Cardiac muscle cell (in vitro differentiated cells and primary cell): ENCODE results near the gene FGF22. TPM values are rescaled to one million over a fixed set of nuclear protein-coding genes. Genes with fewer than 3 reads are reported as not detected.

Experiments
- DNase-seq, 2 donors: peaks; one replicate each; pipeline versions ENCODE4 v3.0.0 to v3.0.0-alpha.2; 2010 to 2017; ENCODE audit warnings: low read depth in 1 of 2, low spot score in 1 of 2
- H3K27ac ChIP-seq: fragments of 200-600 bp; sonication (generic); 2 replicates; pipeline ENCODE4 v1.5.1; 2016
- H3K27me3 ChIP-seq: fragments of 200-600 bp; sonication (generic); 2 replicates; pipeline ENCODE4 v1.6.0; 2016; ENCODE audit warnings: control low read depth
- H3K36me3 ChIP-seq: fragments of 200-600 bp; sonication (generic); 2 replicates; pipeline ENCODE4 v1.5.1; 2016; ENCODE audit warnings: control low read depth
- H3K4me1 ChIP-seq: fragments of 200-600 bp; sonication (generic); 2 replicates; pipeline ENCODE4 v1.8.1; 2017; ENCODE audit warnings: low read depth, mild to moderate bottlenecking, mixed run types
- H3K4me3 ChIP-seq: fragments of 200-600 bp; sonication (generic); 2 replicates; pipeline ENCODE4 v1.5.1; 2016; ENCODE audit warnings: mild to moderate bottlenecking
- H3K9me3 ChIP-seq: fragments of 200-600 bp; sonication (generic); 2 replicates; pipeline ENCODE4 v1.5.1; 2017; ENCODE audit warnings: low read depth, mild to moderate bottlenecking, control low read depth
- CTCF ChIP-seq: IDR thresholded peaks from 2 replicates; pipeline ENCODE4 v1.5.1; 2012; ENCODE audit warnings: low read depth, mild to moderate bottlenecking, low read length
- polyA plus RNA-seq: library from polyadenylated mRNA; unstranded; fragments of >200 nt; fragmentation: Nextera tagmentation; extraction: Ambion mirVana; gene quantifications from 2 replicates; pipeline ENCODE4 v1.2.1, GENCODE V29; 2016
- total RNA-seq: library from RNA; depleted of rRNA; stranded (reverse); fragments of >200 nt; gene quantifications from 2 replicates; pipeline ENCODE4 v1.2.3, GENCODE V29; 2016

FGF22 gene
- total and polyA plus RNA-seq, 2 experiments from 2014 or later = 0.92 TPM; not detected in 1

GRCh38 chr19:670609-671075 is 31.0 kb downstream of the FGF22 start:
- no peak for DNase-seq
- Histone ChIP-seq H3K9me3 (no peaks in the 10 kb centered on the region), H3K4me3 (no peak overlapping the region), H3K4me1 (peaks cover 4% of the 10 kb centered on the region), H3K27me3 (no peaks in the 10 kb centered on the region), H3K36me3 (no peaks in the 10 kb centered on the region), H3K27ac (no peak overlapping the region)
- TF ChIP-seq CTCF = peak; percentile 4

- no peak for TF ChIP-seq CTCF
- no peaks in the 10 kb centered on the region for H3K9me3 ChIP-seq
- no peaks in the 10 kb centered on the region for H3K27me3 ChIP-seq
- H3K36me3 ChIP-seq = no peaks in the 10 kb centered on the region
- no peak for DNase-seq
- no peak overlapping the region for H3K27ac ChIP-seq
- H3K4me1 ChIP-seq = peaks cover 7% of the 10 kb centered on the region
- no peak overlapping the region for H3K4me3 ChIP-seq
Observed at GRCh38 chr19:674282-675151, 34.8 kb downstream of the FGF22 start.

- DNase-seq = no peak
- peaks cover 7% of the 10 kb centered on the region for H3K4me1 ChIP-seq
- H3K27me3 ChIP-seq = no peaks in the 10 kb centered on the region
- H3K36me3 ChIP-seq = no peaks in the 10 kb centered on the region
- no peak for TF ChIP-seq CTCF
- H3K4me3 ChIP-seq = no peak overlapping the region
- no peaks in the 10 kb centered on the region for H3K9me3 ChIP-seq
- no peak overlapping the region for H3K27ac ChIP-seq
Observed at GRCh38 chr19:676007-676338, 36.3 kb downstream of the FGF22 start.

GRCh38 chr19:676339-677105 is 36.8 kb downstream of the FGF22 start, which contains the start of gene FSTL3:
Gene FSTL3, plus strand, starts transcription at chr19:676392. Its CDS starts 32 bp downstream, at chr19:676424.
- Histone ChIP-seq H3K9me3 (no peaks in the 10 kb centered on the region), H3K4me1 (peaks cover 7% of the 10 kb centered on the region), H3K4me3 (peak within 1 kb of the TSS; percentile 31), H3K36me3 (no peaks in the 10 kb centered on the region), H3K27me3 (no peaks in the 10 kb centered on the region), H3K27ac (no peak within 1 kb of the TSS)
- no peak for TF ChIP-seq CTCF
- peak; percentile 33 to 36 for DNase-seq

- Histone ChIP-seq H3K36me3 (no peaks in the 10 kb centered on the region), H3K27ac (no peak overlapping the region), H3K4me1 (peaks cover 7% of the 10 kb centered on the region), H3K9me3 (no peaks in the 10 kb centered on the region), H3K27me3 (no peaks in the 10 kb centered on the region), H3K4me3 (no peak overlapping the region)
- DNase-seq = peak in 1 of 2 donors; percentile 87
- no peak for TF ChIP-seq CTCF
Observed at GRCh38 chr19:677201-677600, 37.5 kb downstream of the FGF22 start.
